ENCODE data around the gene DNPH1. TPM values are rescaled to one million over a fixed set of nuclear protein-coding genes. Genes with fewer than 3 reads are reported as not detected.

DNPH1 gene
- total and polyA plus RNA-seq, 2 experiments from 2014 or later: 29.2 to 50.0 TPM

DNA sequence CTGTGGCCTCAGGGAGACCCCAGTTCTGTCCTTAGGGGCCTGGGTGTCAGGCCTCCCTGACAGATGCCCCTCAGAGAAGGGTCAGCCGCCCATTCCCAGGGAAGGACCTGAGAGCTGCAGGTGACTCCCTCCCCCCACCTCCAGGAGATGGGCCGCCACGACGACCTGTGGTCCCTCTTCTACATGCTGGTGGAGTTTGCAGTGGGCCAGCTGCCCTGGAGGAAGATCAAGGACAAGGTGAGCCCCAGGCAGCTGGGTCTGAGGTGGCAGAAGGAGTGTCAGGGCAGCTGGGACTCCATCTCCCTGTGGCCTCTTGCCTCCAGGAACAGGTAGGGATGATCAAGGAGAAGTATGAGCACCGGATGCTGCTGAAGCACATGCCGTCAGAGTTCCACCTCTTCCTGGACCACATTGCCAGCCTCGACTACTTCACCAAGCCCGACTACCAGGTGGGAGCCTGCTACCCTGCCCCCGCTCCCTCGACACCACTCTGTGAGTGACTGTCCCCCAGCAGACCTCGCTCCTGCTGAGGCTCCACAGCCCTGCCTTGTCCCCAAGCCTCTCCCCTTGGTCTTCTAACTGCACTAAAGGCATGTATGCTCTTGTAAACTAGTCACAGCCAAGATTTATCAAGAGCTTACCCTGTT, 26.2 kb upstream of the DNPH1 start (continued):
- TF ChIP-seq CTCF (conservative IDR thresholded peaks at IDR 0.05; ENCODE audit: low read depth in 2 of 2) (no peak), EZH2phosphoT487 (IDR thresholded peaks at IDR 0.05; ENCODE audit: unreplicated experiment) (no peak)
- TF ChIP-seq, protein P1, sequence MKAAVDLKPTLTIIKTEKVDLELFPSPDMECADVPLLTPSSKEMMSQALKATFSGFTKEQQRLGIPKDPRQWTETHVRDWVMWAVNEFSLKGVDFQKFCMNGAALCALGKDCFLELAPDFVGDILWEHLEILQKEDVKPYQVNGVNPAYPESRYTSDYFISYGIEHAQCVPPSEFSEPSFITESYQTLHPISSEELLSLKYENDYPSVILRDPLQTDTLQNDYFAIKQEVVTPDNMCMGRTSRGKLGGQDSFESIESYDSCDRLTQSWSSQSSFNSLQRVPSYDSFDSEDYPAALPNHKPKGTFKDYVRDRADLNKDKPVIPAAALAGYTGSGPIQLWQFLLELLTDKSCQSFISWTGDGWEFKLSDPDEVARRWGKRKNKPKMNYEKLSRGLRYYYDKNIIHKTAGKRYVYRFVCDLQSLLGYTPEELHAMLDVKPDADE (IDR thresholded peaks at IDR 0.05): no peak

DNA sequence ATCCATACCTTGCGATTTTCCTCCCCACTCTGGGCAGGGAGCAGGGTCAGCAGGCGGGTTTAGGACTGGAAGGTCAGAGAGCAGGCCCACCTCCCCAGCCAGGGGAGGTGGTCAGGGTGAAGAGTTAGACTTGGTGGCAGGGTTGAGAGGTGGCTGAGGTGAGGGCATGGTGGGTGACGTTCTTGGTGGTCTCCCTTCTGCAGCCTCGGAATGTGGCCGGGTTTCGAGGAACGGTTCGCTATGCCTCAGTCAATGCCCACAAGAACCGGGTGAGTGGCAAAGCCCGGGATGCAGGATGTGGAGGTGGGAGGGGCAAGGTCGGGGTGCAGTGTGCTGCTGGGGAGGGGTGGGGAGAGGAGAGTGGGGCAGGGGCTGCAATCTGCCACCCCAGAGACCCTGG, 25.6 kb upstream of the DNPH1 start:
- Histone ChIP-seq H3K4me3 (no peak overlapping the region), H3K4me2 (no peak overlapping the region), H3K27me3 (ENCODE audit: insufficient read depth) (no peaks in the 10 kb centered on the region), H4K20me1 (replicated peaks; ENCODE audit: insufficient read depth) (no peaks in the 10 kb centered on the region), H3F3A (replicated peaks; ENCODE audit: low read depth) (no peaks in the 10 kb centered on the region), H3K4me1 (ENCODE audit: insufficient read depth) (peaks cover 10% of the 10 kb centered on the region; the same call in 1 of the 2 replicates), H2AFZ (no peak overlapping the region), H3K79me2 (replicated peaks; ENCODE audit: insufficient read depth) (no peaks in the 10 kb centered on the region), H3K36me3 (ENCODE audit: insufficient read depth) (no peaks in the 10 kb centered on the region), H3K9me2 (ENCODE audit: insufficient read depth) (no peaks in the 10 kb centered on the region), H3K27ac (ENCODE audit: low read depth) (no peak overlapping the region)
- TF ChIP-seq JUNB (IDR thresholded peaks at IDR 0.05; ENCODE audit: unreplicated experiment) (no peak), ZNF114 (CRISPR knock-in tag; IDR thresholded peaks at IDR 0.05) (no peak), EZH2 (IDR thresholded peaks at IDR 0.05; ENCODE audit: low read depth, unreplicated experiment) (no peak), ZNF462 (CRISPR knock-in tag; IDR thresholded peaks at IDR 0.05) (no peak), CREB1 (CRISPR knock-in tag; IDR thresholded peaks at IDR 0.05; ENCODE audit: low read depth) (no peak), REST (IDR thresholded peaks at IDR 0.05; ENCODE audit: unreplicated experiment) (no peak), NANOG (IDR thresholded peaks at IDR 0.05; ENCODE audit: borderline replicate concordance) (no peak), EZH2phosphoT487 (IDR thresholded peaks at IDR 0.05; ENCODE audit: unreplicated experiment) (no peak), ZNF331 (CRISPR knock-in tag; IDR thresholded peaks at IDR 0.05; ENCODE audit: low read depth) (no peak), STAT1 (IDR thresholded peaks at IDR 0.05; ENCODE audit: unreplicated experiment) (no peak)
- DNase-seq (ENCODE audit: low spot score) (no peak), ATAC-seq (no peak)
- H3K4me3 Mint-ChIP-seq: no peak overlapping the region
- no peak overlapping the region for H3K27ac Mint-ChIP-seq
- H3K27me3 Mint-ChIP-seq (ENCODE audit: insufficient read depth, low read depth, poor library complexity): peaks cover 23% of the 10 kb centered on the region
- H3K9me3 Mint-ChIP-seq: no peaks in the 10 kb centered on the region; the same call in 2 of the 3 replicates
- no peaks in the 10 kb centered on the region for H3K36me3 Mint-ChIP-seq (ENCODE audit: low read depth)
- peaks cover 23% of the 10 kb centered on the region for H3K4me1 Mint-ChIP-seq
